Body of pancreas (tissue), 4 donors: ENCODE results near the gene ZC2HC1B. TPM values are rescaled to one million over a fixed set of nuclear protein-coding genes. Genes with fewer than 3 reads are reported as not detected.
A peak's percentile ranks its signal among the peaks of the same experiment; 100 is the strongest.

Experiments used
- ATAC-seq: fragments of 150-250 bp; one replicate; pipeline ENCODE4 v1.9.1; 2016
- DNase-seq, 4 donors: peaks; one replicate each; pipeline ENCODE4 v3.0.0-alpha.2; 2019
- H3K27ac ChIP-seq, 4 donors: fragments of 200-600 bp; sonication (generic); 1 replicate in 3 of 4; 2 replicates in 1 of 4; pipeline versions ENCODE4 v1.5.1 to v1.6.1; 2016 to 2019; ENCODE audit warnings: mild to moderate bottlenecking in 1 of 4, mixed read lengths in 1 of 4, moderate library complexity in 1 of 4
- H3K27me3 ChIP-seq, 2 donors: fragments of 200-600 bp; sonication (generic); one replicate each; pipeline ENCODE4 v1.6.0; 2016; ENCODE audit warnings: mild to moderate bottlenecking in 1 of 2
- H3K36me3 ChIP-seq, 2 donors: fragments of 200-600 bp; sonication (generic); replicated peaks in 1 of 2; 2 replicates each; pipeline ENCODE4 v1.5.1; 2016; ENCODE audit warnings: low read depth in 2 of 2; ENCODE audit not compliant: insufficient read depth in 1 of 2
- H3K4me1 ChIP-seq: fragments of 200-600 bp; sonication (generic); one replicate; pipeline ENCODE4 v1.6.0; 2016
- H3K4me3 ChIP-seq, 2 donors: fragments of 200-600 bp; sonication (generic); 1 replicate in 1 of 2; 2 replicates in 1 of 2; pipeline ENCODE4 v1.5.1; 2016 to 2019
- H3K9me3 ChIP-seq, 3 donors: fragments of 200-600 bp; sonication (generic); 1 replicate in 2 of 3; 2 replicates in 1 of 3; pipeline ENCODE4 v1.5.1; 2016
- POLR2A ChIP-seq, 3 donors: fragments of 450-650 bp; IDR thresholded peaks; one replicate each; pipeline ENCODE4 v1.6.1; 2016; ENCODE audit warnings: antibody characterized with exemption in 3 of 3, mild to moderate bottlenecking in 2 of 3
- WGBS, 2 donors: methylation state at CpG; one replicate each; pipeline ENCODE4 v1.1.5; 2017; 5-methylcytosine and 5-hydroxymethylcytosine counted together
- intact Hi-C: fragments of 100-400 bp; cut with DNase I; formaldehyde crosslinking; loops from one replicate; pipeline ENCODE4 v1.15.1; 2023
- total RNA-seq, 2 donors: library from RNA; depleted of rRNA; stranded (reverse); fragments of >200 nt; gene quantifications; one replicate each; pipeline ENCODE4 v1.1.0, GENCODE V29; 2016
- TF ChIP-seq, protein P1 (sequence below), 7 experiments: fragments of 450-650 bp in 4 of 7; fragments of 200-600 bp in 3 of 7; sonication (generic) in 3 of 7; IDR thresholded peaks; one replicate each; pipeline ENCODE4 v1.5.1; 2016 to 2019; ENCODE audit warnings: antibody characterized with exemption in 7 of 7

The ZC2HC1B gene
- total RNA-seq, 2 donors from 2014 or later: not detected

DNA sequence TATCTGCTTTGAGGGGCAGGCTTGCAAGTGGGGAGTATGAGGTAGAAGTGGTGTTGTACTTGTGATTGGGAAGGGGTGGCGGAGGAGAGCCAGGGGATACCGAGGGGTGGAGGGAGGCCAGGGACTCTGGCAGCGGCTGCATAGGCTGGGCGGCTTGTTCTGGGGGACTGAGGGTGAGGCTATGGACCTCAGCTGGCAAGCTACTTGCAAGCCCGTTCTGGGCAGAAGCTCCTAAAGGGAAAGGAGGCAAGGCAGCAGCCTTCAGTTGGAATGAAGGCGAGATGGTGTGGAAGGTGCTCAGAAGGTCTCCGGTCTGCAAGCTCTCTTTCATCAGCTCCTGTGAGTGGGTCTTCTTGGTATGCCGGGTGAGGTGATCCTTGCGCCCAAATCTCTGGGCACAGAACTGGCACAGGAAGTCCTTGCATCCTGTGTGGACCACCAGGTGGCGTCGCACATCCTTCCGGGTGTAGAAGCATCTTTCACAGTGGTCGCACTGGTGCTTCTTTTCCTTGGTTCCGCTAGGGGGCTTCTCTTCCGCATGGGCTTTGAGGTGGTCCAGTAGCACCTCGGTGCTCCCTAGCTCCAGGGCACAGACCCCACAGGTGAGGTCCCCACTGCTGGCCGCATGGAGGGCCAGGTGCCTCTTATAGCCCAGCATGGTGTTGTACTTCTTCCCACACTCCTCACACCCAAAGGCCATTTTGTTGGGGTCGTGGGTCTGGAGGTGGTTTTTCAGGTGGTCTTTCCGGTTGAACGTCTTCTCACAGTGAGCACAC, 77.8 kb downstream of the ZC2HC1B start:
- 54 to 56% methylated on average over 15 to 20 of the region's 20 CpGs for WGBS, 2 donors
- DNase-seq: peak; percentile 40 to 70 (median 48)
- intact Hi-C loops: loop anchor here (5.0 kb wide), 1 partner anchor 70 kb away; no protein-coding TSS in a partner anchor

DNA sequence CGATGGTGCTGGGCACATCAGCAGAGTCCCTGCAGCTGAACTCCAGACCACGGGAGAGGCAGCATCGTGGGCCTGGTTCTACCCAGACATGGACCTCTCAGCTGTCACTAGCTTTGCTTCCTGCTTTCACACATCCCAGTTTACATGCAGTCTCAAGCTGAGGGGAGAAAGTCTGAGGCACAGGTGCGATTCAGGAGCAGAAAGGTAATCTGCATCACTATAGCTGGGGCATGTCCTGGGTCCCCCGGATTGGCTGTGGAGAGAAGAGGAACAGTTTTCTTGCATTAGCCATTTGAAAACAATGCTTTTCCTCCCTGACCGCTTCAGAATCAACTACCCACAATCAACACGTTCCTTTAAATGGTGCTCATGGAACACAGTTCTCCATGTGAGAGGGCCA, 83.9 kb downstream of the ZC2HC1B start:
- no peak for TF ChIP-seq POLR2A (IDR thresholded peaks at IDR 0.05)
- TF ChIP-seq, protein P1, sequence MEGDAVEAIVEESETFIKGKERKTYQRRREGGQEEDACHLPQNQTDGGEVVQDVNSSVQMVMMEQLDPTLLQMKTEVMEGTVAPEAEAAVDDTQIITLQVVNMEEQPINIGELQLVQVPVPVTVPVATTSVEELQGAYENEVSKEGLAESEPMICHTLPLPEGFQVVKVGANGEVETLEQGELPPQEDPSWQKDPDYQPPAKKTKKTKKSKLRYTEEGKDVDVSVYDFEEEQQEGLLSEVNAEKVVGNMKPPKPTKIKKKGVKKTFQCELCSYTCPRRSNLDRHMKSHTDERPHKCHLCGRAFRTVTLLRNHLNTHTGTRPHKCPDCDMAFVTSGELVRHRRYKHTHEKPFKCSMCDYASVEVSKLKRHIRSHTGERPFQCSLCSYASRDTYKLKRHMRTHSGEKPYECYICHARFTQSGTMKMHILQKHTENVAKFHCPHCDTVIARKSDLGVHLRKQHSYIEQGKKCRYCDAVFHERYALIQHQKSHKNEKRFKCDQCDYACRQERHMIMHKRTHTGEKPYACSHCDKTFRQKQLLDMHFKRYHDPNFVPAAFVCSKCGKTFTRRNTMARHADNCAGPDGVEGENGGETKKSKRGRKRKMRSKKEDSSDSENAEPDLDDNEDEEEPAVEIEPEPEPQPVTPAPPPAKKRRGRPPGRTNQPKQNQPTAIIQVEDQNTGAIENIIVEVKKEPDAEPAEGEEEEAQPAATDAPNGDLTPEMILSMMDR (IDR thresholded peaks at IDR 0.05): no peak
- Histone ChIP-seq H3K9me3 (peaks cover 0 to 7% (median 0%) of the 10 kb centered on the region in 3 donors), H3K4me1 (no peaks in the 10 kb centered on the region), H3K27me3 (no peaks in the 10 kb centered on the region), H3K27ac (no peak overlapping the region), H3K4me3 (no peak overlapping the region), H3K36me3 (no peaks in the 10 kb centered on the region)
- intact Hi-C loops: no loop called here
- WGBS, 2 donors: 89 to 90% methylated on average over 7 of the region's 7 CpGs
- ATAC-seq (no peak), DNase-seq (no peak)

More for the DNA sequence above, 77.8 kb downstream of the ZC2HC1B start:
- peak; percentile 53 for ATAC-seq
- no peaks in the 10 kb centered on the region for H3K36me3 ChIP-seq
- no peak for TF ChIP-seq POLR2A (IDR thresholded peaks at IDR 0.05)
- TF ChIP-seq, protein P1 (IDR thresholded peaks at IDR 0.05): peak; percentile 25 to 47 (median 39)
- no peaks in the 10 kb centered on the region for H3K27me3 ChIP-seq
- H3K4me1 ChIP-seq: peaks cover 3% of the 10 kb centered on the region
- H3K4me3 ChIP-seq: no peak overlapping the region
- peaks cover 0 to under 1% (median 0%) of the 10 kb centered on the region in 3 donors for H3K9me3 ChIP-seq
- H3K27ac ChIP-seq: no peak overlapping the region

DNA sequence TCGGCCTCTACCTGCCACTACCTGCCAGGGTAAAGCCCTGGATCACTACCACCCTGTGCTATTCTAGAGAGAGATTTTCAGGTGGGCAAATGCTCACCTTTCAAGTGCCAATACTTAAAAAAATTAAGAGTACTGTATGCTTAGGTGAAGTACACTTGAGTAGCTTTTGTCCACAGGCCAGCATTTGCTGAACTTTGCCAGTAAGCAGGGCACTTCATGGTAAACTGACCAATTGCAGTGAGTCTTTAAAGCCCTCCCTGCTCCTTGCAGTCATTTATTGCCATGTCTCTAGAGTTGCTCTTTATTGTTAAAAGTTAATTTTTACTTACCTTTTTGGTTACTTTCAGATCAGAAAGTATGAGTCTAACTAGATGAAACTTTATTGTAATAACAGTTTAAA, 85.3 kb downstream of the ZC2HC1B start:
- 71 to 100% methylated on average over 1 of the region's 1 CpG for WGBS, 2 donors
- DNase-seq (no peak), ATAC-seq (no peak)
- intact Hi-C loops: no loop called here
- Histone ChIP-seq H3K4me1 (no peaks in the 10 kb centered on the region), H3K27me3 (no peaks in the 10 kb centered on the region), H3K9me3 (peaks cover 0 to 7% (median 0%) of the 10 kb centered on the region in 3 donors), H3K27ac (no peak overlapping the region), H3K4me3 (no peak overlapping the region), H3K36me3 (no peaks in the 10 kb centered on the region)
- TF ChIP-seq POLR2A (IDR thresholded peaks at IDR 0.05): no peak
- TF ChIP-seq, protein P1 (IDR thresholded peaks at IDR 0.05): no peak

DNA sequence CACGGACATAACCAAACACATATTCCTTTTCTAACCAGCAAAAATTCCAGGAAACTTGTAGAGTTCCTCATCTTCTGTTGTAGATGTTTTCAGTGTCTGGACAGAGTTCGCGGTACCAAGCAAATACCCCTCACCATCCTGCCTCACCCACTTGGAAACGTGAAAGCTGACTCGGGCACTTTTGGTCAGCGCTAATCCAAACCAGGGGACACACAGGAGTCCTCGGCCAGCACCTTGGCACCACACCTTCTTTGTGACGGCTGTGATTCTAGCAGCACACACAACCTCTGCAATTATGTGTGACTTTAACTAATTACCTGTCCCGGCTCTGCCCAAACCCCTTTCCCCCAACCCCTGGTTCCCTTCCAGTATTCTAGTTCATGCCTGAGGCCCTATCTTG, 85.7 kb downstream of the ZC2HC1B start:
- H3K36me3 ChIP-seq: no peaks in the 10 kb centered on the region
- H3K9me3 ChIP-seq: peaks cover 0 to 7% (median 0%) of the 10 kb centered on the region in 3 donors
- no peak for DNase-seq
- H3K27ac ChIP-seq: no peak overlapping the region
- no peaks in the 10 kb centered on the region for H3K4me1 ChIP-seq
- intact Hi-C loops: no loop called here
- H3K27me3 ChIP-seq: no peaks in the 10 kb centered on the region
- WGBS, 2 donors: 89% methylated on average over 9 of the region's 9 CpGs
- H3K4me3 ChIP-seq: no peak overlapping the region
- ATAC-seq: no peak
- no peak for TF ChIP-seq POLR2A (IDR thresholded peaks at IDR 0.05)
- TF ChIP-seq, protein P1 (IDR thresholded peaks at IDR 0.05): no peak
